ENCODE results near the gene CDKN2B.

CDKN2B gene

GRCh38 chr9:22049411-22049810, 40.3 kb upstream of the CDKN2B start:
- no peaks in the 10 kb centered on the region for H3K36me3 ChIP-seq (ENCODE audit: control insufficient read depth, insufficient read depth, low read length)
- no peak for TF ChIP-seq CTCF (IDR thresholded peaks at IDR 0.05)
- no peak overlapping the region for H2AFZ ChIP-seq
- H3K27me3 ChIP-seq (ENCODE audit: control insufficient read depth, insufficient read depth, low read length), result no peaks in the 10 kb centered on the region
- no peak overlapping the region for H3K27ac ChIP-seq
- no peak overlapping the region for H3K4me2 ChIP-seq (ENCODE audit: low read length)
- no peak overlapping the region for H3K4me3 ChIP-seq (ENCODE audit: low read depth, low read length)
- no peaks in the 10 kb centered on the region for H3K9me3 ChIP-seq (ENCODE audit: control insufficient read depth, low read length)
- H3K79me2 ChIP-seq, result no peaks in the 10 kb centered on the region
- peaks cover 4% of the 10 kb centered on the region for H3K4me1 ChIP-seq
- H3K9ac ChIP-seq, result no peak overlapping the region

- no peak overlapping the region for H3K9ac ChIP-seq
- H3K79me2 ChIP-seq, result no peaks in the 10 kb centered on the region
- no peak overlapping the region for H3K4me2 ChIP-seq (ENCODE audit: low read length)
- peaks cover 4% of the 10 kb centered on the region for H3K4me1 ChIP-seq
- no peaks in the 10 kb centered on the region for H3K36me3 ChIP-seq (ENCODE audit: control insufficient read depth, insufficient read depth, low read length)
- no peak overlapping the region for H3K27ac ChIP-seq
- no peak overlapping the region for H2AFZ ChIP-seq
- no peaks in the 10 kb centered on the region for H3K9me3 ChIP-seq (ENCODE audit: control insufficient read depth, low read length)
- no peaks in the 10 kb centered on the region for H3K27me3 ChIP-seq (ENCODE audit: control insufficient read depth, insufficient read depth, low read length)
- no peak overlapping the region for H3K4me3 ChIP-seq (ENCODE audit: low read depth, low read length)
- TF ChIP-seq CTCF (IDR thresholded peaks at IDR 0.05), result no peak
Measured at GRCh38 chr9:22047596-22047995, 38.5 kb upstream of the CDKN2B start.

GRCh38 chr9:22046243-22046885, 37.3 kb upstream of the CDKN2B start:
- H3K9me3 ChIP-seq (ENCODE audit: control insufficient read depth, low read length), result no peaks in the 10 kb centered on the region
- H3K27me3 ChIP-seq (ENCODE audit: control insufficient read depth, insufficient read depth, low read length), result no peaks in the 10 kb centered on the region
- H3K79me2 ChIP-seq, result no peaks in the 10 kb centered on the region
- H3K4me2 ChIP-seq (ENCODE audit: low read length), result no peak overlapping the region
- H2AFZ ChIP-seq, result no peak overlapping the region
- no peak overlapping the region for H3K27ac ChIP-seq
- peaks cover 4% of the 10 kb centered on the region for H3K4me1 ChIP-seq
- no peak for TF ChIP-seq CTCF (IDR thresholded peaks at IDR 0.05)
- H3K9ac ChIP-seq, result no peak overlapping the region
- no peak overlapping the region for H3K4me3 ChIP-seq (ENCODE audit: low read depth, low read length)
- no peaks in the 10 kb centered on the region for H3K36me3 ChIP-seq (ENCODE audit: control insufficient read depth, insufficient read depth, low read length)

- TF ChIP-seq CTCF (IDR thresholded peaks at IDR 0.05), result no peak
- no peaks in the 10 kb centered on the region for H3K79me2 ChIP-seq
- H3K9me3 ChIP-seq (ENCODE audit: control insufficient read depth, low read length), result no peaks in the 10 kb centered on the region
- H3K4me1 ChIP-seq, result peaks cover under 1% of the 10 kb centered on the region
- H3K4me2 ChIP-seq (ENCODE audit: low read length), result no peak overlapping the region
- no peak overlapping the region for H3K9ac ChIP-seq
- no peak overlapping the region for H3K4me3 ChIP-seq (ENCODE audit: low read depth, low read length)
- no peaks in the 10 kb centered on the region for H3K27me3 ChIP-seq (ENCODE audit: control insufficient read depth, insufficient read depth, low read length)
- H3K27ac ChIP-seq, result no peak overlapping the region
- H3K36me3 ChIP-seq (ENCODE audit: control insufficient read depth, insufficient read depth, low read length), result no peaks in the 10 kb centered on the region
- no peak overlapping the region for H2AFZ ChIP-seq
Measured at GRCh38 chr9:22045423-22045822, 36.3 kb upstream of the CDKN2B start.

- H2AFZ ChIP-seq, result no peak overlapping the region
- TF ChIP-seq CTCF (IDR thresholded peaks at IDR 0.05), result no peak
- H3K79me2 ChIP-seq, result no peaks in the 10 kb centered on the region
- H3K36me3 ChIP-seq (ENCODE audit: control insufficient read depth, insufficient read depth, low read length), result no peaks in the 10 kb centered on the region
- H3K27me3 ChIP-seq (ENCODE audit: control insufficient read depth, insufficient read depth, low read length), result no peaks in the 10 kb centered on the region
- no peaks in the 10 kb centered on the region for H3K4me1 ChIP-seq
- no peak overlapping the region for H3K27ac ChIP-seq
- H3K9ac ChIP-seq, result no peak overlapping the region
- H3K4me3 ChIP-seq (ENCODE audit: low read depth, low read length), result no peak overlapping the region
- no peaks in the 10 kb centered on the region for H3K9me3 ChIP-seq (ENCODE audit: control insufficient read depth, low read length)
- H3K4me2 ChIP-seq (ENCODE audit: low read length), result no peak overlapping the region
Measured at GRCh38 chr9:22044583-22044982, 35.5 kb upstream of the CDKN2B start.

All from parathyroid adenoma (tissue), 2 donors.